HepG2 (cell line): ENCODE data around the gene AP3M1. TPM values are rescaled to one million over a fixed set of nuclear protein-coding genes. Genes with fewer than 3 reads are reported as not detected.
A peak's percentile ranks its signal among the peaks of the same experiment; 100 is the strongest.

Source experiments
- ATAC-seq: fragments of 200-7000 bp; cut with Tn5 transposase; 3 replicates; pipeline ENCODE4 v1.9.1; 2020; ENCODE audit warnings: mild to moderate bottlenecking, moderate library complexity
- BruUV-seq: library from RNA; stranded (reverse); fragments of 400-500 nt; replicated peaks from 2 replicates; lab custom pipeline; 2021; lab: Mats Ljungman, UMichigan
- CTCF ChIA-PET: fragments of 300-600 bp; formaldehyde crosslinking; extraction: SDS; loops from one replicate; lab custom pipeline; 2021; ENCODE audit warnings: low total read pairs, inconsistent platforms, low intra/inter-chr PET ratio; lab: Yijun Ruan, JAX
- POLR2A ChIA-PET: fragments of 350-600 bp; sonication (Branson Sonifier 250); formaldehyde crosslinking; loops from one replicate; lab custom pipeline; 2020; ENCODE audit warnings: antibody characterized with exemption, inconsistent platforms; lab: Yijun Ruan, JAX
- DNase-seq: peaks from one replicate; pipeline ENCODE4 v3.0.0-alpha.2; 2015; ENCODE audit warnings: low spot score
- FAIRE-seq: peaks from 3 replicates; lab custom pipeline; 2011; peaks lifted over from hg19 to GRCh38; lab: Jason Lieb, UNC
- H2AFZ ChIP-seq: one replicate; pipeline ENCODE4 v1.6.1; 2011; ENCODE audit warnings: low read length, inconsistent platforms
- H3K27ac ChIP-seq: fragments of 300-600 bp; 3 replicates; pipeline ENCODE4 v1.8.0; 2011; ENCODE audit warnings: mixed run types, mild to moderate bottlenecking, mixed read lengths, low read length, inconsistent platforms; ENCODE audit not compliant: insufficient read depth; ENCODE audit errors: extremely low read length
- H3K27me3 ChIP-seq, 2 experiments: fragments of 200-600 bp in 1 of 2; 2 replicates in 1 of 2; 3 replicates in 1 of 2; pipeline versions ENCODE4 v1.6.0 to v1.8.0; 2011; ENCODE audit warnings: low read length in 2 of 2, mild to moderate bottlenecking in 2 of 2, moderate library complexity in 2 of 2, inconsistent platforms in 1 of 2; ENCODE audit not compliant: insufficient read depth in 2 of 2, control insufficient read depth in 1 of 2
- H3K36me3 ChIP-seq, 2 experiments: fragments of 200-600 bp in 1 of 2; replicated peaks in 1 of 2; 2 replicates in 1 of 2; 3 replicates in 1 of 2; pipeline versions ENCODE4 v1.5.1 to v1.8.0; 2011; ENCODE audit warnings: low read length in 2 of 2, inconsistent platforms in 1 of 2; ENCODE audit not compliant: insufficient read depth in 2 of 2, control insufficient read depth in 1 of 2
- H3K4me1 ChIP-seq: 2 replicates; pipeline ENCODE4 v1.5.1; 2012; ENCODE audit warnings: low read length, inconsistent platforms; ENCODE audit not compliant: insufficient read depth
- H3K4me2 ChIP-seq: 2 replicates; pipeline ENCODE4 v1.6.0; 2011; ENCODE audit warnings: low read depth, low read length, inconsistent platforms
- H3K4me3 ChIP-seq, 3 experiments: fragments of 200-600 bp in 1 of 3; sonication (generic), shearing (Covaris generic) in 1 of 3; replicated peaks in 1 of 3; 2 replicates each; pipeline ENCODE4 v1.5.1; 2011 to 2016; ENCODE audit warnings: low read length in 3 of 3, inconsistent platforms in 2 of 3, low read depth in 2 of 3, mild to moderate bottlenecking in 2 of 3, control low read depth in 1 of 3, mixed read lengths in 1 of 3; ENCODE audit not compliant: insufficient read depth in 1 of 3
- H3K79me2 ChIP-seq: one replicate; pipeline ENCODE4 v1.6.1; 2011; ENCODE audit warnings: low read length, inconsistent platforms; ENCODE audit not compliant: insufficient read depth
- H3K9ac ChIP-seq: 2 replicates; pipeline ENCODE4 v1.6.0; 2011; ENCODE audit warnings: mild to moderate bottlenecking, low read depth, low read length, inconsistent platforms; ENCODE audit not compliant: insufficient read depth
- H3K9me3 ChIP-seq: 2 replicates; pipeline ENCODE4 v1.5.1; 2012; ENCODE audit warnings: mild to moderate bottlenecking, low read length
- H4K20me1 ChIP-seq: 2 replicates; pipeline ENCODE4 v1.6.0; 2011; ENCODE audit warnings: inconsistent platforms, mild to moderate bottlenecking, low read length, moderate library complexity; ENCODE audit not compliant: insufficient read depth
- in situ Hi-C: cut with HindIII; loops from 2 replicates; pipeline ENCODE4 v1.10.0; 2017; ENCODE audit warnings: low pct_unique_long_range_greater_than_20kb; ENCODE audit not compliant: extremely low pct_ligation_motif_present
- intact Hi-C: fragments of 100-400 bp; cut with micrococcal nuclease; formaldehyde crosslinking; loops from one replicate; pipeline ENCODE4 v1.10.0; 2022; ENCODE audit not compliant: unreplicated experiment
- polyA plus RNA-seq, 8 experiments: library from polyadenylated mRNA; depleted of rRNA in 3 of 8; stranded (reverse) in 7 of 8; unstranded in 1 of 8; fragments of >200 nt; fragmentation: Illumina TruSeq in 4 of 8; extraction: Trizol in 4 of 8; gene quantifications; 2 replicates each; pipeline versions ENCODE4 v1.2.1 to v1.2.3, GENCODE V29; 2011 to 2016; ENCODE audit warnings: low read depth in 4 of 8, missing spikeins in 1 of 8, mixed read lengths in 1 of 8; ENCODE audit not compliant: insufficient read depth in 1 of 8
- total RNA-seq, 5 experiments: library from RNA; depleted of rRNA; stranded (reverse); fragments of >200 nt; fragmentation: Illumina TruSeq; extraction: Trizol; gene quantifications; 2 replicates each; pipeline ENCODE4 v1.2.3, GENCODE V29; 2016; ENCODE audit warnings: low read depth in 1 of 5
- TF ChIP-seq, protein P1 (sequence below): sonication (generic); formaldehyde crosslinking; IDR thresholded peaks from 2 replicates; pipeline ENCODE4 v1.4.0; 2020; ENCODE audit warnings: missing genetic modification reagents
- TF ChIP-seq, protein P2 (sequence below): fragments of 450-650 bp; IDR thresholded peaks from 2 replicates; pipeline ENCODE4 v1.6.1; 2016

The AP3M1 gene
- total and polyA plus RNA-seq, 2 of the 13 experiments (the other 11 are each of a cell fraction or from before 2014, with no cell fraction given), result 29.0 to 31.6 TPM

DNA sequence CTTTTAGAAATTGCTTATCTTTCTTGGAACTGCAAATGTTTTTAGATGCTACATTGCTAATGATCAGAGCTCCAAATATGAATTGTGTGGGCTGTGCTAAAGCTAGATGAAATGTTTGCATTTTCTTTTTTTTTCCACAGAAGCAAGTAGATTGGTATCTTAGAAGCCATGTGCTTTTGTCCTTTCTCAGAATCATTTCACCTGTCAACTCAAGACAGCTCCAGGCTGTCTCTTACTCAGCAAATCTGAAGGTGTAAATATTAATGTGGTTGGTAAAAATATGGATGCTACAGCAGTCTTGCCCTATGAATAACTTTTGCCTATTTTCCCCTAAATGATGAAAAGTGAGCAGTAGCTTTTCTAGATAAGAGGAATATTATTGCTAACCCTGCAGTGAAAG lies 41.2 kb downstream of the AP3M1 start:
- POLR2A ChIA-PET, result no interaction called here

More for the DNA sequence above, 41.2 kb downstream of the AP3M1 start:
- FAIRE-seq (no peak), ATAC-seq (no peak), DNase-seq (no peak)
- Histone ChIP-seq H4K20me1 (no peaks in the 10 kb centered on the region), H3K4me3 (no peak overlapping the region), H2AFZ (no peak overlapping the region), H3K79me2 (no peaks in the 10 kb centered on the region), H3K4me2 (no peak overlapping the region), H3K36me3 (peaks cover 30 to 88% of the 10 kb centered on the region in 2 experiments), H3K9me3 (no peaks in the 10 kb centered on the region), H3K4me1 (no peaks in the 10 kb centered on the region), H3K27ac (no peak overlapping the region), H3K9ac (no peak overlapping the region), H3K27me3 (no peaks in the 10 kb centered on the region)
- in situ Hi-C loops (no loop called here), intact Hi-C loops (no loop called here)
- BruUV-seq, result no TSS peak
- CTCF ChIA-PET, result no interaction called here
- TF ChIP-seq, protein P1, sequence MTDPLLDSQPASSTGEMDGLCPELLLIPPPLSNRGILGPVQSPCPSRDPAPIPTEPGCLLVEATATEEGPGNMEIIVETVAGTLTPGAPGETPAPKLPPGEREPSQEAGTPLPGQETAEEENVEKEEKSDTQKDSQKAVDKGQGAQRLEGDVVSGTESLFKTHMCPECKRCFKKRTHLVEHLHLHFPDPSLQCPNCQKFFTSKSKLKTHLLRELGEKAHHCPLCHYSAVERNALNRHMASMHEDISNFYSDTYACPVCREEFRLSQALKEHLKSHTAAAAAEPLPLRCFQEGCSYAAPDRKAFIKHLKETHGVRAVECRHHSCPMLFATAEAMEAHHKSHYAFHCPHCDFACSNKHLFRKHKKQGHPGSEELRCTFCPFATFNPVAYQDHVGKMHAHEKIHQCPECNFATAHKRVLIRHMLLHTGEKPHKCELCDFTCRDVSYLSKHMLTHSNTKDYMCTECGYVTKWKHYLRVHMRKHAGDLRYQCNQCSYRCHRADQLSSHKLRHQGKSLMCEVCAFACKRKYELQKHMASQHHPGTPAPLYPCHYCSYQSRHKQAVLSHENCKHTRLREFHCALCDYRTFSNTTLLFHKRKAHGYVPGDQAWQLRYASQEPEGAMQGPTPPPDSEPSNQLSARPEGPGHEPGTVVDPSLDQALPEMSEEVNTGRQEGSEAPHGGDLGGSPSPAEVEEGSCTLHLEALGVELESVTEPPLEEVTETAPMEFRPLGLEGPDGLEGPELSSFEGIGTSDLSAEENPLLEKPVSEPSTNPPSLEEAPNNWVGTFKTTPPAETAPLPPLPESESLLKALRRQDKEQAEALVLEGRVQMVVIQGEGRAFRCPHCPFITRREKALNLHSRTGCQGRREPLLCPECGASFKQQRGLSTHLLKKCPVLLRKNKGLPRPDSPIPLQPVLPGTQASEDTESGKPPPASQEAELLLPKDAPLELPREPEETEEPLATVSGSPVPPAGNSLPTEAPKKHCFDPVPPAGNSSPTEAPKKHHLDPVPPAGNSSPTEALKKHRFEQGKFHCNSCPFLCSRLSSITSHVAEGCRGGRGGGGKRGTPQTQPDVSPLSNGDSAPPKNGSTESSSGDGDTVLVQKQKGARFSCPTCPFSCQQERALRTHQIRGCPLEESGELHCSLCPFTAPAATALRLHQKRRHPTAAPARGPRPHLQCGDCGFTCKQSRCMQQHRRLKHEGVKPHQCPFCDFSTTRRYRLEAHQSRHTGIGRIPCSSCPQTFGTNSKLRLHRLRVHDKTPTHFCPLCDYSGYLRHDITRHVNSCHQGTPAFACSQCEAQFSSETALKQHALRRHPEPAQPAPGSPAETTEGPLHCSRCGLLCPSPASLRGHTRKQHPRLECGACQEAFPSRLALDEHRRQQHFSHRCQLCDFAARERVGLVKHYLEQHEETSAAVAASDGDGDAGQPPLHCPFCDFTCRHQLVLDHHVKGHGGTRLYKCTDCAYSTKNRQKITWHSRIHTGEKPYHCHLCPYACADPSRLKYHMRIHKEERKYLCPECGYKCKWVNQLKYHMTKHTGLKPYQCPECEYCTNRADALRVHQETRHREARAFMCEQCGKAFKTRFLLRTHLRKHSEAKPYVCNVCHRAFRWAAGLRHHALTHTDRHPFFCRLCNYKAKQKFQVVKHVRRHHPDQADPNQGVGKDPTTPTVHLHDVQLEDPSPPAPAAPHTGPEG (CRISPR knock-in tag), result no peak
- TF ChIP-seq, protein P2, sequence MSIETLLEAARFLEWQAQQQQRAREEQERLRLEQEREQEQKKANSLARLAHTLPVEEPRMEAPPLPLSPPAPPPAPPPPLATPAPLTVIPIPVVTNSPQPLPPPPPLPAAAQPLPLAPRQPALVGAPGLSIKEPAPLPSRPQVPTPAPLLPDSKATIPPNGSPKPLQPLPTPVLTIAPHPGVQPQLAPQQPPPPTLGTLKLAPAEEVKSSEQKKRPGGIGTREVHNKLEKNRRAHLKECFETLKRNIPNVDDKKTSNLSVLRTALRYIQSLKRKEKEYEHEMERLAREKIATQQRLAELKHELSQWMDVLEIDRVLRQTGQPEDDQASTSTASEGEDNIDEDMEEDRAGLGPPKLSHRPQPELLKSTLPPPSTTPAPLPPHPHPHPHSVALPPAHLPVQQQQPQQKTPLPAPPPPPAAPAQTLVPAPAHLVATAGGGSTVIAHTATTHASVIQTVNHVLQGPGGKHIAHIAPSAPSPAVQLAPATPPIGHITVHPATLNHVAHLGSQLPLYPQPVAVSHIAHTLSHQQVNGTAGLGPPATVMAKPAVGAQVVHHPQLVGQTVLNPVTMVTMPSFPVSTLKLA, result peak; percentile 67
